Measurements from ENCODE around the gene OR51L1. TPM values are rescaled to one million over a fixed set of nuclear protein-coding genes. Genes with fewer than 3 reads are reported as not detected.

The OR51L1 gene
- total and polyA plus RNA-seq, 10 donors, result not detected

GRCh38 chr11:4991060-4991459, 3.6 kb upstream of the OR51L1 start:
- Histone ChIP-seq H3K27me3 (replicated peaks in 1 of 7) (peaks cover 0 to 3% (median 0%) of the 10 kb centered on the region in 7 donors), H3K9me3 (no peaks in the 10 kb centered on the region), H3K4me1 (no peaks in the 10 kb centered on the region), H3K36me3 (no peaks in the 10 kb centered on the region), H3K4me3 (no peak overlapping the region), H3K27ac (no peak overlapping the region)
- TF ChIP-seq CTCF (IDR thresholded peaks at IDR 0.05 in 8 of 11, conservative IDR thresholded peaks at IDR 0.05 in 3 of 11) (no peak), POLR2AphosphoS5 (IDR thresholded peaks at IDR 0.05) (no peak), POLR2A (IDR thresholded peaks at IDR 0.05) (no peak)
- DNase-seq, result no peak
- 28 to 76% (median 47%) methylated on average over 1 of the region's 1 CpG for WGBS, 5 donors
- intact Hi-C loops (cut with DNase I; ENCODE audit: low total_unique reads), result no loop called here

DNA sequence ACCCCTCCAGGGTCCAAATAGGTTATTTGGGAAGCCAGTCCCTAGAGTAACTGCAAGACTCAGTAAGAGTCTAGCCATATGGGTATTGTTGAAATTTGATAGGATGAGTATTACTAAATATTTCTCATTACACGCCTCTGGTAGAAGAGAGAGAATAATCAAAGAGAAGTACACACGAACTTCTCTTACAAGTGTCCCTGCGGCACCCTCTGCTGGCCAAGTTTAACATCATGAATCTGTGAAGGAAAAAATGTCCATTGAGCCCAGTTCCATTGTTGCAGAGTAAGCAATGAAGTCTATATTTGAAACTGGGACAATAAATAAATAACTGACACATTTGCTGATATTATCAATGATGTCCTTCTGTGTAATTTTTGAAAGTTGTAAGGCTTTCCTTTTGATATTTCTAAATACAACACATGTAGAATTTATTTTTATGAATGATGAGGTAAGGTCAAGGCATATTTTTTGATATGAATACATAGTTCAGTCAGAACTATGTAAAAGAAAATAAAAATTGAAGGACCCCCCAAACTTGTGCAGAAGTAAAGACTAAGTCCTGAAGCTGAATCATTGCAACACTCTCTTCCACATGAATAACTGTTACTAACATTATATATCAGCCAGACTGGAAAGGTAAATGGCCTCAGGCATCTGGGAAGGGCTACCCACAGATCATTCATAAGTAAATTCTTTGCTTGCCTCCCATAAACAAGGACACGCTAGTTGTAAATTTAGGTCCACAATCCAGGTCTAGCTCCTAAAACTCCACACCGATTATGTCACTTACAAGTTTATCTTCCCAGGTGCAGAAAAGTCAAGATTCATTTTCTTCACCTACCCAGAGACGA, 10.0 kb downstream of the OR51L1 start:
- peak in 6 of 11 experiments; percentile 25 to 43 (median 36) for TF ChIP-seq CTCF (IDR thresholded peaks at IDR 0.05 in 8 of 11, conservative IDR thresholded peaks at IDR 0.05 in 3 of 11)
- no peak for TF ChIP-seq POLR2AphosphoS5 (IDR thresholded peaks at IDR 0.05)
- Histone ChIP-seq H3K27ac (no peak overlapping the region), H3K9me3 (no peaks in the 10 kb centered on the region), H3K27me3 (replicated peaks in 1 of 7) (no peaks in the 10 kb centered on the region), H3K4me1 (no peaks in the 10 kb centered on the region), H3K36me3 (no peaks in the 10 kb centered on the region), H3K4me3 (no peak overlapping the region)
- intact Hi-C loops (cut with DNase I; ENCODE audit: low total_unique reads), result no loop called here
- WGBS, 5 donors, result 38 to 43% (median 42%) methylated on average over 6 of the region's 6 CpGs
- DNase-seq, result no peak

GRCh38 chr11:5007561-5007960, 12.9 kb downstream of the OR51L1 start:
- no peak for DNase-seq
- intact Hi-C loops (cut with DNase I; ENCODE audit: low total_unique reads), result no loop called here

More at GRCh38 chr11:5007561-5007960, 12.9 kb downstream of the OR51L1 start:
- Histone ChIP-seq H3K27ac (no peak overlapping the region), H3K4me3 (no peak overlapping the region), H3K9me3 (no peaks in the 10 kb centered on the region), H3K27me3 (replicated peaks in 1 of 7) (no peaks in the 10 kb centered on the region), H3K36me3 (no peaks in the 10 kb centered on the region), H3K4me1 (no peaks in the 10 kb centered on the region)
- TF ChIP-seq POLR2AphosphoS5 (IDR thresholded peaks at IDR 0.05), result no peak
- TF ChIP-seq POLR2A (IDR thresholded peaks at IDR 0.05), result no peak
- TF ChIP-seq CTCF (IDR thresholded peaks at IDR 0.05 in 8 of 11, conservative IDR thresholded peaks at IDR 0.05 in 3 of 11), result no peak
- 17 to 37% (median 34%) methylated on average over 2 of the region's 2 CpGs for WGBS, 5 donors

All from spleen (tissue), 11 donors.